ENCODE results near the gene ZSWIM6.

ZSWIM6 gene

GRCh38 chr5:61570767-61571166 is 238.7 kb downstream of the ZSWIM6 start:
- Histone ChIP-seq H3K4me3 (ENCODE audit: low read depth, low read length, poor library complexity, severe bottlenecking) (no peak overlapping the region), H2AFZ (ENCODE audit: low read length) (no peak overlapping the region)
- TF ChIP-seq CTCF (IDR thresholded peaks at IDR 0.05; ENCODE audit: low read length) (no peak), EZH2 (IDR thresholded peaks at IDR 0.05; ENCODE audit: borderline replicate concordance, low read length) (no peak)

GRCh38 chr5:61572959-61573358 is 240.9 kb downstream of the ZSWIM6 start:
- no peaks in the 10 kb centered on the region for H3K79me2 ChIP-seq (ENCODE audit: insufficient read depth, low read length)
- H3F3A ChIP-seq (ENCODE audit: insufficient read depth, low read length): no peaks in the 10 kb centered on the region
- no peak overlapping the region for H3K9ac ChIP-seq (ENCODE audit: low read length)
- H3K36me3 ChIP-seq (ENCODE audit: insufficient read depth, low read length): no peaks in the 10 kb centered on the region
- TF ChIP-seq EZH2 (IDR thresholded peaks at IDR 0.05; ENCODE audit: borderline replicate concordance, low read length) (no peak), CTCF (IDR thresholded peaks at IDR 0.05; ENCODE audit: low read length) (no peak)
- no peaks in the 10 kb centered on the region for H4K20me1 ChIP-seq (ENCODE audit: insufficient read depth, low read length)
- no peaks in the 10 kb centered on the region for H3K4me1 ChIP-seq (ENCODE audit: insufficient read depth, low read length, severe bottlenecking)
- H3K9me3 ChIP-seq (ENCODE audit: low read length): no peaks in the 10 kb centered on the region
- no peak overlapping the region for H3K4me2 ChIP-seq (ENCODE audit: low read length)
- no peak overlapping the region for H2AFZ ChIP-seq (ENCODE audit: low read length)
- H3K27ac ChIP-seq (ENCODE audit: low read depth, low read length, poor library complexity, severe bottlenecking): no peak overlapping the region
- H3K27me3 ChIP-seq (ENCODE audit: insufficient read depth, low read length): no peaks in the 10 kb centered on the region
- no peak overlapping the region for H3K4me3 ChIP-seq (ENCODE audit: low read depth, low read length, poor library complexity, severe bottlenecking)
- no peaks in the 10 kb centered on the region for H3K9me2 ChIP-seq (ENCODE audit: low read depth, low read length)

More at GRCh38 chr5:61570767-61571166, 238.7 kb downstream of the ZSWIM6 start:
- Histone ChIP-seq H3K27me3 (ENCODE audit: insufficient read depth, low read length) (no peaks in the 10 kb centered on the region), H3K27ac (ENCODE audit: low read depth, low read length, poor library complexity, severe bottlenecking) (no peak overlapping the region), H3K9me2 (ENCODE audit: low read depth, low read length) (no peaks in the 10 kb centered on the region), H4K20me1 (ENCODE audit: insufficient read depth, low read length) (no peaks in the 10 kb centered on the region), H3K9me3 (ENCODE audit: low read length) (no peaks in the 10 kb centered on the region), H3K4me1 (ENCODE audit: insufficient read depth, low read length, severe bottlenecking) (no peaks in the 10 kb centered on the region), H3F3A (ENCODE audit: insufficient read depth, low read length) (no peaks in the 10 kb centered on the region), H3K36me3 (ENCODE audit: insufficient read depth, low read length) (no peaks in the 10 kb centered on the region), H3K4me2 (ENCODE audit: low read length) (no peak overlapping the region), H3K9ac (ENCODE audit: low read length) (no peak overlapping the region), H3K79me2 (ENCODE audit: insufficient read depth, low read length) (no peaks in the 10 kb centered on the region)

GRCh38 chr5:61575103-61575502 is 243.0 kb downstream of the ZSWIM6 start:
- H3K4me1 ChIP-seq (ENCODE audit: insufficient read depth, low read length, severe bottlenecking): no peaks in the 10 kb centered on the region
- H3K4me2 ChIP-seq (ENCODE audit: low read length): no peak overlapping the region
- H3K79me2 ChIP-seq (ENCODE audit: insufficient read depth, low read length): no peaks in the 10 kb centered on the region
- no peak overlapping the region for H3K4me3 ChIP-seq (ENCODE audit: low read depth, low read length, poor library complexity, severe bottlenecking)
- no peaks in the 10 kb centered on the region for H3K9me2 ChIP-seq (ENCODE audit: low read depth, low read length)
- no peaks in the 10 kb centered on the region for H3K9me3 ChIP-seq (ENCODE audit: low read length)
- no peaks in the 10 kb centered on the region for H3F3A ChIP-seq (ENCODE audit: insufficient read depth, low read length)
- H4K20me1 ChIP-seq (ENCODE audit: insufficient read depth, low read length): no peaks in the 10 kb centered on the region
- H3K27ac ChIP-seq (ENCODE audit: low read depth, low read length, poor library complexity, severe bottlenecking): no peak overlapping the region
- no peaks in the 10 kb centered on the region for H3K27me3 ChIP-seq (ENCODE audit: insufficient read depth, low read length)
- H3K9ac ChIP-seq (ENCODE audit: low read length): no peak overlapping the region
- H2AFZ ChIP-seq (ENCODE audit: low read length): no peak overlapping the region
- TF ChIP-seq EZH2 (IDR thresholded peaks at IDR 0.05; ENCODE audit: borderline replicate concordance, low read length) (no peak), CTCF (IDR thresholded peaks at IDR 0.05; ENCODE audit: low read length) (no peak)
- no peaks in the 10 kb centered on the region for H3K36me3 ChIP-seq (ENCODE audit: insufficient read depth, low read length)
